Hepatocyte (in vitro differentiated cells): ENCODE data around the gene PSMC1. TPM values are rescaled to one million over a fixed set of nuclear protein-coding genes. Genes with fewer than 3 reads are reported as not detected.
"Not testable (repeated sequence)": the region's sequence is repeated elsewhere in the genome, so short reads cannot be mapped to it uniquely, and the experiment has no call there.

Experiments used
- DNase-seq: peaks from one replicate; pipeline ENCODE4 v3.0.0-alpha.2; 2016; ENCODE audit warnings: low spot score
- H2AFZ ChIP-seq: fragments of 200-600 bp; sonication (generic); 2 replicates; pipeline ENCODE4 v1.6.0; 2016; ENCODE audit warnings: antibody characterized with exemption, mild to moderate bottlenecking
- H3K27ac ChIP-seq: fragments of 200-600 bp; sonication (generic); 2 replicates; pipeline ENCODE4 v1.5.1; 2016; ENCODE audit warnings: mild to moderate bottlenecking
- H3K27me3 ChIP-seq: fragments of 200-600 bp; sonication (generic); 2 replicates; pipeline ENCODE4 v1.6.1; 2016
- H3K36me3 ChIP-seq: fragments of 200-600 bp; sonication (generic); replicated peaks from 2 replicates; pipeline ENCODE4 v1.5.1; 2016; ENCODE audit warnings: low read depth; ENCODE audit not compliant: insufficient read depth
- H3K4me1 ChIP-seq: fragments of 200-600 bp; sonication (generic); 2 replicates; pipeline ENCODE4 v1.5.1; 2016; ENCODE audit warnings: mild to moderate bottlenecking, moderate library complexity; ENCODE audit not compliant: insufficient read depth
- H3K4me2 ChIP-seq: fragments of 200-600 bp; sonication (generic); 2 replicates; pipeline ENCODE4 v1.6.0; 2016
- H3K4me3 ChIP-seq: fragments of 200-600 bp; sonication (generic); 2 replicates; pipeline ENCODE4 v1.5.1; 2016; ENCODE audit warnings: mild to moderate bottlenecking
- H3K79me2 ChIP-seq: fragments of 200-600 bp; sonication (generic); 2 replicates; pipeline ENCODE4 v1.6.0; 2017; ENCODE audit warnings: mild to moderate bottlenecking
- H3K9me2 ChIP-seq: fragments of 200-600 bp; sonication (generic); replicated peaks from 2 replicates; pipeline ENCODE4 v1.6.0; 2017; ENCODE audit warnings: mild to moderate bottlenecking; ENCODE audit not compliant: insufficient read depth
- H3K9me3 ChIP-seq: fragments of 200-600 bp; sonication (generic); 2 replicates; pipeline ENCODE4 v1.5.1; 2016; ENCODE audit warnings: low read depth, mild to moderate bottlenecking
- H4K20me1 ChIP-seq: fragments of 200-600 bp; sonication (generic); 2 replicates; pipeline ENCODE4 v1.6.0; 2016; ENCODE audit warnings: mild to moderate bottlenecking; ENCODE audit not compliant: insufficient read depth, poor library complexity, severe bottlenecking
- EZH2 ChIP-seq: fragments of 200-600 bp; sonication (generic); IDR thresholded peaks from 2 replicates; pipeline ENCODE4 v1.6.1; 2016; ENCODE audit warnings: antibody characterized with exemption, mild to moderate bottlenecking, borderline replicate concordance
- EZH2phosphoT487 ChIP-seq: fragments of 200-600 bp; sonication (generic); IDR thresholded peaks from one replicate; pipeline ENCODE4 v1.6.1; 2018; ENCODE audit warnings: antibody characterized with exemption, mild to moderate bottlenecking, low read depth, moderate library complexity; ENCODE audit not compliant: unreplicated experiment, severe bottlenecking
- WGBS: methylation state at CpG from one replicate; pipeline ENCODE4 v1.1.6; 2016; ENCODE audit warnings: low lambda C conversion rate; ENCODE audit errors: missing lambda C conversion rate; 5-methylcytosine and 5-hydroxymethylcytosine counted together
- polyA plus RNA-seq: library from polyadenylated mRNA; unstranded; fragments of >200 nt; fragmentation: Nextera tagmentation; extraction: Ambion mirVana; gene quantifications from 2 replicates; pipeline ENCODE4 v1.2.1, GENCODE V29; 2016
- total RNA-seq: library from RNA; depleted of rRNA; stranded (reverse); fragments of >200 nt; gene quantifications from 2 replicates; pipeline ENCODE4 v1.2.3, GENCODE V29; 2014
- TF ChIP-seq, protein P1 (sequence below): fragments of 200-600 bp; sonication (generic); IDR thresholded peaks from 2 replicates; pipeline ENCODE4 v1.5.1; 2016; ENCODE audit warnings: antibody characterized with exemption, mild to moderate bottlenecking; ENCODE audit not compliant: poor library complexity

Gene PSMC1
- total and polyA plus RNA-seq, 2 experiments from 2014 or later: 144 to 171 TPM

- Histone ChIP-seq H3K79me2 (no peaks in the 10 kb centered on the region), H3K4me2 (no peak overlapping the region), H2AFZ (no peak overlapping the region), H3K4me1 (no peaks in the 10 kb centered on the region), H3K9me3 (no peaks in the 10 kb centered on the region), H4K20me1 (no peaks in the 10 kb centered on the region), H3K9me2 (no peaks in the 10 kb centered on the region), H3K36me3 (no peaks in the 10 kb centered on the region), H3K27ac (no peak overlapping the region), H3K27me3 (no peaks in the 10 kb centered on the region), H3K4me3 (no peak overlapping the region)
- 85% methylated on average over 4 of the region's 4 CpGs for WGBS
- DNase-seq: no peak
- TF ChIP-seq, protein P1, sequence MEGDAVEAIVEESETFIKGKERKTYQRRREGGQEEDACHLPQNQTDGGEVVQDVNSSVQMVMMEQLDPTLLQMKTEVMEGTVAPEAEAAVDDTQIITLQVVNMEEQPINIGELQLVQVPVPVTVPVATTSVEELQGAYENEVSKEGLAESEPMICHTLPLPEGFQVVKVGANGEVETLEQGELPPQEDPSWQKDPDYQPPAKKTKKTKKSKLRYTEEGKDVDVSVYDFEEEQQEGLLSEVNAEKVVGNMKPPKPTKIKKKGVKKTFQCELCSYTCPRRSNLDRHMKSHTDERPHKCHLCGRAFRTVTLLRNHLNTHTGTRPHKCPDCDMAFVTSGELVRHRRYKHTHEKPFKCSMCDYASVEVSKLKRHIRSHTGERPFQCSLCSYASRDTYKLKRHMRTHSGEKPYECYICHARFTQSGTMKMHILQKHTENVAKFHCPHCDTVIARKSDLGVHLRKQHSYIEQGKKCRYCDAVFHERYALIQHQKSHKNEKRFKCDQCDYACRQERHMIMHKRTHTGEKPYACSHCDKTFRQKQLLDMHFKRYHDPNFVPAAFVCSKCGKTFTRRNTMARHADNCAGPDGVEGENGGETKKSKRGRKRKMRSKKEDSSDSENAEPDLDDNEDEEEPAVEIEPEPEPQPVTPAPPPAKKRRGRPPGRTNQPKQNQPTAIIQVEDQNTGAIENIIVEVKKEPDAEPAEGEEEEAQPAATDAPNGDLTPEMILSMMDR: no peak
- TF ChIP-seq EZH2phosphoT487 (no peak), EZH2 (no peak)
Measured at GRCh38 chr14:90246936-90247335, 9.4 kb upstream of the PSMC1 start.

DNA sequence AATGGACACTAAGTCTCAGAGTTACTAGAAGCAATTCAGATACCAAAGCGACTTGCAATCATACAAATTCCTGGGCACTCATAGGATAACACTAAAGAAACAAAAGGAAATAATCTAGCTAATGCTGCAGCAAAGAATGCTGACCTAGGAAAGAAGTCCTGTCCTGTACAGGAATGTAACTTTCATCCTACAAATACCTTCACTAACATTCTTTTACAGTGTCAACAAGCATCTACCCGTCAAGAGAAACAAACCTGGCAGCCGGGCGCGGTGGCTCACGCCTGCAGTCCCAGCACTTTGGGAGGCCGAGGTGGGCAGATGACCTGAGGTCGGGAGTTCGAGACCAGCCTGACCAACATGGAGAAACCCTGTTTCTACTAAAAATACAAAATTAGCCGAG lies 8.9 kb upstream of the PSMC1 start:
- not testable (repeated sequence) for H3K9me2 ChIP-seq, H3K27ac ChIP-seq, H4K20me1 ChIP-seq, DNase-seq, H3K27me3 ChIP-seq, H3K79me2 ChIP-seq, H3K4me1 ChIP-seq, H3K36me3 ChIP-seq, H3K4me3 ChIP-seq, H2AFZ ChIP-seq, H3K9me3 ChIP-seq, H3K4me2 ChIP-seq
- WGBS: 86% methylated on average over 10 of the region's 10 CpGs

DNA sequence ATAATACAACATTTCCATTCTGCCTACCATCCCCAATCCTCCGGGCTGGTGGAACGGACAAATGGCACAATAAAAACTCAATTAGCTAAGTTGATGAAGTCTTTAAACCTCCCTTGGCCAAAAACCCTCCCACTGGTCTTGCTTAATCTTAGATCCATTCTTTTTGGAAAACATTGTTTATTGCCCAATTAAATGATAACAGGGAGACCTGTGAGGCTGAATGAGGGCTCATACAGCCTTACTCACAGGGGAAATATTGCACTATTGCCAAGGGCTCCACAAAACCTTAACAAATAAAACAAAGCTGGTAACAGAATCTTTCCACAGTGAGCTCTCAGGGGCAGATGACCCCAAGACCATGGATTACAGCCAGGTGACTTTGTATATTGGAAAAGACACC lies 7.8 kb upstream of the PSMC1 start:
- H3K4me2 ChIP-seq: no peak overlapping the region
- no peaks in the 10 kb centered on the region for H4K20me1 ChIP-seq
- peaks cover 8% of the 10 kb centered on the region for H3K27me3 ChIP-seq
- H2AFZ ChIP-seq: no peak overlapping the region
- no peaks in the 10 kb centered on the region for H3K9me3 ChIP-seq
- H3K9me2 ChIP-seq: no peaks in the 10 kb centered on the region
- H3K4me3 ChIP-seq: no peak overlapping the region
- no peaks in the 10 kb centered on the region for H3K36me3 ChIP-seq
- no peak for DNase-seq
- no peaks in the 10 kb centered on the region for H3K4me1 ChIP-seq
- no peaks in the 10 kb centered on the region for H3K79me2 ChIP-seq
- H3K27ac ChIP-seq: no peak overlapping the region
- TF ChIP-seq EZH2 (no peak), EZH2phosphoT487 (no peak)
- TF ChIP-seq, protein P1: no peak
- WGBS: 69% methylated on average over 2 of the region's 2 CpGs

- 88% methylated on average over 8 of the region's 8 CpGs for whole genome bisulfite sequencing
- TF ChIP-seq EZH2 (no peak), EZH2phosphoT487 (no peak)
- TF ChIP-seq, protein P1: no peak
- H3K27ac ChIP-seq: no peak overlapping the region
- peaks cover 12% of the 10 kb centered on the region for H4K20me1 ChIP-seq
- peaks cover 31% of the 10 kb centered on the region for H3K79me2 ChIP-seq
- H3K9me2 ChIP-seq: no peaks in the 10 kb centered on the region
- H3K9me3 ChIP-seq: no peaks in the 10 kb centered on the region
- no peak for DNase-seq
- peaks cover 8% of the 10 kb centered on the region for H3K27me3 ChIP-seq
- H3K36me3 ChIP-seq: no peaks in the 10 kb centered on the region
- no peak overlapping the region for H3K4me3 ChIP-seq
- no peak overlapping the region for H3K4me2 ChIP-seq
- peaks cover 7% of the 10 kb centered on the region for H3K4me1 ChIP-seq
- no peak overlapping the region for H2AFZ ChIP-seq
Measured at GRCh38 chr14:90253826-90254225, 2.5 kb upstream of the PSMC1 start.
